IMR-90 (cell line): ENCODE measurements around the gene PCDH12. TPM values are rescaled to one million over a fixed set of nuclear protein-coding genes. Genes with fewer than 3 reads are reported as not detected.

Source experiments
- ATAC-seq: fragments of 200-7000 bp; cut with Tn5 transposase; 2 replicates; pipeline ENCODE4 v1.9.1; 2020; ENCODE audit warnings: low read depth, mild to moderate bottlenecking, moderate library complexity
- BruUV-seq: library from RNA; stranded (reverse); fragments of 400-500 nt; replicated peaks from 2 replicates; lab custom pipeline; 2021; lab: Mats Ljungman, UMichigan
- CTCF ChIA-PET: fragments of 300-600 bp; formaldehyde crosslinking; extraction: SDS; loops from one replicate; lab custom pipeline; 2021; ENCODE audit warnings: antibody characterized with exemption; lab: Yijun Ruan, JAX
- POLR2A ChIA-PET: fragments of 300-600 bp; sonication (Branson Sonifier 250); formaldehyde crosslinking; loops from one replicate; lab custom pipeline; 2022; ENCODE audit warnings: antibody characterized with exemption; ENCODE audit not compliant: unreplicated experiment; lab: Charles Lee
- DNase-seq: peaks from one replicate; pipeline ENCODE4 v3.0.0; 2013
- H2AFZ ChIP-seq: replicated peaks from 2 replicates; pipeline ENCODE3; 2013; ENCODE audit warnings: low read length, mild to moderate bottlenecking; ENCODE audit not compliant: poor library complexity
- H2AK5ac ChIP-seq: 2 replicates; pipeline ENCODE4 v1.6.1; 2013; ENCODE audit warnings: low read depth, low read length, inconsistent platforms
- H2AK9ac ChIP-seq: replicated peaks from 2 replicates; pipeline ENCODE3; 2013; ENCODE audit warnings: mild to moderate bottlenecking, low read depth, low read length, moderate library complexity; ENCODE audit not compliant: poor library complexity
- H2BK120ac ChIP-seq: 2 replicates; pipeline ENCODE4 v1.6.1; 2013; ENCODE audit warnings: low read depth, low read length, inconsistent platforms
- H2BK15ac ChIP-seq: 3 replicates; pipeline ENCODE4 v1.6.1; 2013; ENCODE audit warnings: low read depth, low read length, inconsistent platforms
- H2BK20ac ChIP-seq: 2 replicates; pipeline ENCODE4 v1.6.1; 2013; ENCODE audit warnings: low read depth, mild to moderate bottlenecking, inconsistent platforms, low read length, moderate library complexity
- H2BK5ac ChIP-seq: 2 replicates; pipeline ENCODE4 v1.6.1; 2013; ENCODE audit warnings: mild to moderate bottlenecking, low read depth, low read length, inconsistent platforms; ENCODE audit not compliant: poor library complexity, severe bottlenecking
- H3K14ac ChIP-seq: replicated peaks from 2 replicates; pipeline ENCODE4 v1.6.1; 2013; ENCODE audit warnings: low read depth, low read length, inconsistent platforms
- H3K18ac ChIP-seq: 2 replicates; pipeline ENCODE4 v1.6.1; 2013; ENCODE audit warnings: low read depth, low read length, control low read depth
- H3K23ac ChIP-seq: 2 replicates; pipeline ENCODE4 v1.6.1; 2013; ENCODE audit warnings: low read depth, low read length, inconsistent platforms
- H3K27ac ChIP-seq: 2 replicates; pipeline ENCODE4 v1.5.1; 2013; ENCODE audit warnings: mild to moderate bottlenecking, control low read depth, low read length; ENCODE audit not compliant: insufficient read depth
- H3K27me3 ChIP-seq: 2 replicates; pipeline ENCODE4 v1.6.1; 2013; ENCODE audit warnings: low read length; ENCODE audit not compliant: control insufficient read depth, insufficient read depth
- H3K36me3 ChIP-seq: 2 replicates; pipeline ENCODE4 v1.6.1; 2013; ENCODE audit warnings: low read length, mixed read lengths; ENCODE audit not compliant: control insufficient read depth, insufficient read depth
- H3K4ac ChIP-seq: 2 replicates; pipeline ENCODE4 v1.6.1; 2013; ENCODE audit warnings: low read depth, low read length, inconsistent platforms
- H3K4me1 ChIP-seq: 2 replicates; pipeline ENCODE4 v1.6.1; 2013; ENCODE audit warnings: low read length, mixed read lengths; ENCODE audit not compliant: control insufficient read depth, insufficient read depth
- H3K4me2 ChIP-seq: 2 replicates; pipeline ENCODE4 v1.6.1; 2013; ENCODE audit warnings: low read depth, mild to moderate bottlenecking, control low read depth, low read length, moderate library complexity
- H3K4me3 ChIP-seq: 2 replicates; pipeline ENCODE4 v1.5.1; 2013; ENCODE audit warnings: low read depth, mild to moderate bottlenecking, control low read depth, low read length, moderate library complexity; ENCODE audit not compliant: insufficient read depth
- H3K56ac ChIP-seq: 2 replicates; pipeline ENCODE4 v1.6.1; 2013; ENCODE audit warnings: low read length, inconsistent platforms; ENCODE audit not compliant: insufficient read depth; ENCODE audit errors: extremely low read depth
- H3K79me1 ChIP-seq, 2 experiments: 2 replicates each; pipeline ENCODE4 v1.6.1; 2013; ENCODE audit warnings: low read length in 2 of 2, inconsistent platforms in 1 of 2, low read depth in 1 of 2
- H3K9ac ChIP-seq: 2 replicates; pipeline ENCODE4 v1.6.1; 2013; ENCODE audit warnings: low read depth, low read length, control low read depth
- H3K9me1 ChIP-seq: 2 replicates; pipeline ENCODE4 v1.6.1; 2013; ENCODE audit warnings: low read length, inconsistent platforms; ENCODE audit not compliant: insufficient read depth
- H3K9me3 ChIP-seq: 2 replicates; pipeline ENCODE4 v1.6.1; 2013; ENCODE audit warnings: low read length; ENCODE audit not compliant: control insufficient read depth, insufficient read depth
- H4K20me1 ChIP-seq: 2 replicates; pipeline ENCODE4 v1.6.1; 2013; ENCODE audit warnings: low read length, inconsistent platforms; ENCODE audit not compliant: insufficient read depth
- H4K5ac ChIP-seq: 2 replicates; pipeline ENCODE4 v1.6.1; 2013; ENCODE audit warnings: mild to moderate bottlenecking, low read depth, low read length, control low read depth
- H4K8ac ChIP-seq, 2 experiments: 2 replicates each; pipeline ENCODE4 v1.6.1; 2013; ENCODE audit warnings: low read depth in 2 of 2, low read length in 2 of 2, control low read depth in 1 of 2, inconsistent platforms in 1 of 2
- H4K91ac ChIP-seq: 2 replicates; pipeline ENCODE4 v1.6.1; 2013; ENCODE audit warnings: low read depth, low read length, inconsistent platforms; ENCODE audit not compliant: insufficient read depth
- BHLHE40 ChIP-seq: fragments of 150-350 bp; IDR thresholded peaks from 2 replicates; pipeline ENCODE4 v1.6.1; 2016; ENCODE audit warnings: mild to moderate bottlenecking, low read depth, low read length
- CEBPB ChIP-seq: IDR thresholded peaks from 2 replicates; pipeline ENCODE4 v1.6.1; 2012; ENCODE audit warnings: low read depth, low read length, improper control_type of control experiment
- NFE2L2 ChIP-seq: fragments of 150-350 bp; IDR thresholded peaks from 2 replicates; pipeline ENCODE4 v1.6.1; 2016; ENCODE audit warnings: low read depth, mild to moderate bottlenecking, low read length
- RFX5 ChIP-seq: IDR thresholded peaks from 2 replicates; pipeline ENCODE4 v1.8.0; 2012; ENCODE audit warnings: low read depth, mild to moderate bottlenecking, low read length, moderate library complexity
- SMC3 ChIP-seq: fragments of 150-350 bp; IDR thresholded peaks from 2 replicates; pipeline ENCODE4 v1.6.1; 2016; ENCODE audit warnings: low read depth, mild to moderate bottlenecking, antibody characterized with exemption, low read length, moderate library complexity
- USF2 ChIP-seq: fragments of 150-350 bp; IDR thresholded peaks from 2 replicates; pipeline ENCODE4 v1.6.1; 2017; ENCODE audit warnings: mild to moderate bottlenecking, antibody characterized with exemption, low read length, low read depth
- WGBS, 2 experiments: methylation state at CpG; one replicate each; pipeline versions ENCODE4 v1.1.5 to v1.1.7; 2013; ENCODE audit warnings: missing lambda C conversion rate in 2 of 2; ENCODE audit not compliant: insufficient read length in 1 of 2; ENCODE audit errors: extremely low coverage in 2 of 2; 5-methylcytosine and 5-hydroxymethylcytosine counted together
- dilution Hi-C: fragments of 300-500 bp; cut with HindIII; formaldehyde crosslinking; loops from one replicate; pipeline ENCODE4 v1.14.3; 2018; ENCODE audit warnings: low sequenced_read_pairs; ENCODE audit not compliant: unreplicated experiment
- in situ Hi-C: fragments of 300-500 bp; cut with MboI; formaldehyde crosslinking; loops from 3 replicates; pipeline ENCODE4 v1.14.3; 2019; ENCODE audit warnings: low sequenced_read_pairs, inconsistent platforms, mixed read lengths
- intact Hi-C: fragments of 100-400 bp; cut with micrococcal nuclease; formaldehyde crosslinking; loops from 2 replicates; pipeline ENCODE4 v1.10.0; 2022
- polyA plus RNA-seq, 3 experiments: library from polyadenylated mRNA; depleted of rRNA; stranded (reverse); fragments of >200 nt; gene quantifications; 2 replicates each; pipeline ENCODE4 v1.2.3, GENCODE V29; 2012; ENCODE audit warnings: low replicate concordance in 1 of 3
- total RNA-seq: library from RNA; depleted of rRNA; stranded (reverse); fragments of >200 nt; gene quantifications from 2 replicates; pipeline ENCODE4 v1.2.3, GENCODE V29; 2012

Gene PCDH12
- total and polyA plus RNA-seq, 2 of the 4 experiments (the other 2 are of a cell fraction): 0.02 to 0.18 TPM

GRCh38 chr5:141935538-141935937, 22.5 kb downstream of the PCDH12 start:
- Histone ChIP-seq H2AK5ac (no peak overlapping the region), H2AK9ac (no peak overlapping the region), H4K91ac (no peak overlapping the region), H4K5ac (no peak overlapping the region), H3K23ac (no peak overlapping the region), H2BK5ac (no peak overlapping the region), H3K4me1 (peaks cover 1% of the 10 kb centered on the region; the same call in 1 of the 2 replicates), H3K18ac (no peak overlapping the region), H4K8ac (no peak overlapping the region), H3K36me3 (peaks cover 55% of the 10 kb centered on the region), H3K9me1 (peaks cover 3% of the 10 kb centered on the region; the same call in 1 of the 2 replicates), H3K79me1 (peaks cover 0 to 4% of the 10 kb centered on the region in 2 experiments; a peak in 1 of 4 replicates), H3K27me3 (no peaks in the 10 kb centered on the region), H3K14ac (no peak overlapping the region), H3K4me3 (no peak overlapping the region), H3K27ac (no peak overlapping the region), H3K56ac (no peak overlapping the region), H2BK120ac (no peak overlapping the region), H3K9ac (no peak overlapping the region), H3K4ac (no peak overlapping the region), H2BK15ac (no peak overlapping the region), H2AFZ (no peak overlapping the region), H2BK20ac (no peak overlapping the region), H4K20me1 (no peaks in the 10 kb centered on the region; the same call in 1 of the 2 replicates), H3K9me3 (no peaks in the 10 kb centered on the region), H3K4me2 (no peak overlapping the region)
- no peak for TF ChIP-seq SMC3
- TF ChIP-seq NFE2L2: no peak
- TF ChIP-seq USF2: no peak
- TF ChIP-seq CEBPB: no peak
- no peak for TF ChIP-seq RFX5
- no peak for TF ChIP-seq BHLHE40
- POLR2A ChIA-PET: no interaction called here
- CTCF ChIA-PET: no interaction called here
- WGBS, 2 experiments: no CpG with 5 or more reads among the region's 4 CpGs
- DNase-seq: no peak
- ATAC-seq: no peak
- in situ Hi-C loops (no loop called here), intact Hi-C loops (no loop called here), dilution Hi-C loops (no loop called here)
- no TSS peak for BruUV-seq
